Measurements from ENCODE around the gene KBTBD3. TPM values are rescaled to one million over a fixed set of nuclear protein-coding genes. Genes with fewer than 3 reads are reported as not detected.

Gene KBTBD3
- total RNA-seq, 2 experiments from 2014 or later: 6.5 to 10.3 TPM

DNA sequence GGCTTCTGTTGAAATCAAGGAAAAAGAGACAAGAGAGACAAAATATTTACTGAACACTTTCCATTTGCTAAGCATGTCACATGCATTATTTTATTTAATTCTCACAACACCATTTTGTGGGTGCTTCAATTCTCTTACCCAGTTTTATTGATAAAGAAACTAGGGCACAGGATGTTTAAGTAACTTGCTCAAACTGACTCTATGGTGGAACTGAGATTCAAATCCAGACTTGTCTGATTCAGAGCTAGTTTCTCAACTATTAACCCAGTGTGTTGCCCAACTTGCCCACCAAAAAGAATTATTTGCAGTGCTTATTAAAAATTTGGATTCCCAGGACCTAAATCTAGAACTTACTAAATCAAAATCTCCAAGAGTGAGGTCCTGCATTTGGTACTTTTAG is 33.6 kb downstream of the KBTBD3 start:
- H4K20me1 ChIP-seq (ENCODE audit: insufficient read depth, low read length): no peaks in the 10 kb centered on the region
- ChIA-PET CTCF (ENCODE audit: unreplicated experiment) (no interaction called here), POLR2A (interaction anchor here (0.6 to 0.9 kb wide), 2 partner anchors 19 to 988 kb away, joined by 3 read pairs; no protein-coding TSS in a partner anchor)
- H3K4me3 ChIP-seq (ENCODE audit: low read depth, low read length, poor library complexity, severe bottlenecking): no peak overlapping the region
- H3K79me2 ChIP-seq (ENCODE audit: insufficient read depth, low read depth, low read length): no peaks in the 10 kb centered on the region
- H3K4me2 ChIP-seq (ENCODE audit: low read length): no peak overlapping the region
- TF ChIP-seq, protein P1, sequence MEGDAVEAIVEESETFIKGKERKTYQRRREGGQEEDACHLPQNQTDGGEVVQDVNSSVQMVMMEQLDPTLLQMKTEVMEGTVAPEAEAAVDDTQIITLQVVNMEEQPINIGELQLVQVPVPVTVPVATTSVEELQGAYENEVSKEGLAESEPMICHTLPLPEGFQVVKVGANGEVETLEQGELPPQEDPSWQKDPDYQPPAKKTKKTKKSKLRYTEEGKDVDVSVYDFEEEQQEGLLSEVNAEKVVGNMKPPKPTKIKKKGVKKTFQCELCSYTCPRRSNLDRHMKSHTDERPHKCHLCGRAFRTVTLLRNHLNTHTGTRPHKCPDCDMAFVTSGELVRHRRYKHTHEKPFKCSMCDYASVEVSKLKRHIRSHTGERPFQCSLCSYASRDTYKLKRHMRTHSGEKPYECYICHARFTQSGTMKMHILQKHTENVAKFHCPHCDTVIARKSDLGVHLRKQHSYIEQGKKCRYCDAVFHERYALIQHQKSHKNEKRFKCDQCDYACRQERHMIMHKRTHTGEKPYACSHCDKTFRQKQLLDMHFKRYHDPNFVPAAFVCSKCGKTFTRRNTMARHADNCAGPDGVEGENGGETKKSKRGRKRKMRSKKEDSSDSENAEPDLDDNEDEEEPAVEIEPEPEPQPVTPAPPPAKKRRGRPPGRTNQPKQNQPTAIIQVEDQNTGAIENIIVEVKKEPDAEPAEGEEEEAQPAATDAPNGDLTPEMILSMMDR (conservative IDR thresholded peaks at IDR 0.05; ENCODE audit: low read length): no peak
- no peak for TF ChIP-seq EZH2phosphoT487 (IDR thresholded peaks at IDR 0.05; ENCODE audit: borderline replicate concordance, low read depth, low read length)
- no peak overlapping the region for H2AFZ ChIP-seq (ENCODE audit: low read length)
- no peak overlapping the region for H3K27ac ChIP-seq (ENCODE audit: low read depth, low read length, poor library complexity, severe bottlenecking)
- no peak for DNase-seq (ENCODE audit: low spot score)
- BruUV-seq (replicated peaks): no TSS peak
- intact Hi-C loops (cut with micrococcal nuclease; ENCODE audit: unreplicated experiment): no loop called here
- H3K9me2 ChIP-seq (ENCODE audit: insufficient read depth, low read length): no peaks in the 10 kb centered on the region
- no peaks in the 10 kb centered on the region for H3K9me3 ChIP-seq (ENCODE audit: low read length)
- no peaks in the 10 kb centered on the region for H3K36me3 ChIP-seq (ENCODE audit: insufficient read depth, low read length)
- H3K4me1 ChIP-seq (ENCODE audit: insufficient read depth, low read length, poor library complexity, severe bottlenecking): no peaks in the 10 kb centered on the region

DNA sequence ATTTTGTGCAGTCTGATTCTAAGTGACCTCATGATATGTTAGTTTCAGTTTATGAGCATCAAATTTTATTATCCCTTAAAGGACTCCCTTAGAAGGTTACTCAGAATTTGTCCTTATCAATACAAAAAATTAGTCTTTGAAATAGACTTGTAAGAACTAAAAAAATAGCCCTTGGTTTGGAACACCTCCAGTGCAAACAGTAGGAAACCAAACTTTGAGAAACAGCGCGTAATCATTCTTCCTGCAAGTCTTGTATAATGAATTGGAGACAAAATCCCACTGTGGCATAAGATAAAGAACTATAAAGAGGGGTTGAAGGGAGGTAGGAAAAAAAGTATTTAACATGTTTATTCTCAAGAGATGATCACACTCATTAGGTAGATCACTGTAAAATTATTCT is 44.3 kb downstream of the KBTBD3 start:
- no peaks in the 10 kb centered on the region for H3K79me2 ChIP-seq (ENCODE audit: insufficient read depth, low read depth, low read length)
- DNase-seq (ENCODE audit: low spot score): no peak
- POLR2A ChIA-PET: interaction anchor here (1.2 kb wide), 1 partner anchor 15 kb away, joined by 5 read pairs; no protein-coding TSS in a partner anchor
- H3K4me2 ChIP-seq (ENCODE audit: low read length): no peak overlapping the region
- no peaks in the 10 kb centered on the region for H3K4me1 ChIP-seq (ENCODE audit: insufficient read depth, low read length, poor library complexity, severe bottlenecking)
- no peaks in the 10 kb centered on the region for H3K9me3 ChIP-seq (ENCODE audit: low read length)
- TF ChIP-seq EZH2phosphoT487 (IDR thresholded peaks at IDR 0.05; ENCODE audit: borderline replicate concordance, low read depth, low read length): no peak
- TF ChIP-seq, protein P1 (conservative IDR thresholded peaks at IDR 0.05; ENCODE audit: low read length): no peak
- no TSS peak for BruUV-seq (replicated peaks)
- CTCF ChIA-PET (ENCODE audit: unreplicated experiment): no interaction called here
- no peaks in the 10 kb centered on the region for H3K36me3 ChIP-seq (ENCODE audit: insufficient read depth, low read length)
- intact Hi-C loops (cut with micrococcal nuclease; ENCODE audit: unreplicated experiment): no loop called here
- no peak overlapping the region for H2AFZ ChIP-seq (ENCODE audit: low read length)
- no peaks in the 10 kb centered on the region for H3K9me2 ChIP-seq (ENCODE audit: insufficient read depth, low read length)
- no peak overlapping the region for H3K4me3 ChIP-seq (ENCODE audit: low read depth, low read length, poor library complexity, severe bottlenecking)
- H4K20me1 ChIP-seq (ENCODE audit: insufficient read depth, low read length): no peaks in the 10 kb centered on the region
- no peak overlapping the region for H3K27ac ChIP-seq (ENCODE audit: low read depth, low read length, poor library complexity, severe bottlenecking)

DNA sequence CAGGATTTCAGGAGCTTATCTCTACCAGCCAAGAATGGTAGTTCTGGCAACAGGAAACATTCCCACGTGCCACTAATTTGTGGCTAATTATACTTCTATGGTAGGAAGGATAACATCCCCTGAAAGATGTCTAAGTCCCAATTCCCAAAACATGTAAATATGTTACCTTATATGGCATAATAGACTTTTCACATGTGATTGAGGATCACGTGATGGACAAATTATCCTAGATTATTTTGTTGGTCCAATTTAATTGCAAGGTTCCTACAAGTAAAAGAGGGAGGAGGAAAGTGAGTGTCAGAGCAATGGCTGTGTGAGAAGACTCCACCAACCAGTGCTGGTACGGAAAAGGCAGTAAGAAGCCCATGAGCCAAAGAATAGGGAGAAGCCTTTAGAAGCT is 45.2 kb downstream of the KBTBD3 start:
- H3K79me2 ChIP-seq (ENCODE audit: insufficient read depth, low read depth, low read length): no peaks in the 10 kb centered on the region
- no peaks in the 10 kb centered on the region for H3K9me3 ChIP-seq (ENCODE audit: low read length)
- H3K4me3 ChIP-seq (ENCODE audit: low read depth, low read length, poor library complexity, severe bottlenecking): no peak overlapping the region
- H4K20me1 ChIP-seq (ENCODE audit: insufficient read depth, low read length): no peaks in the 10 kb centered on the region
- no peak overlapping the region for H3K4me2 ChIP-seq (ENCODE audit: low read length)
- no peak overlapping the region for H2AFZ ChIP-seq (ENCODE audit: low read length)
- H3K36me3 ChIP-seq (ENCODE audit: insufficient read depth, low read length): no peaks in the 10 kb centered on the region
- ChIA-PET POLR2A (no interaction called here), CTCF (ENCODE audit: unreplicated experiment) (no interaction called here)
- intact Hi-C loops (cut with micrococcal nuclease; ENCODE audit: unreplicated experiment): no loop called here
- H3K4me1 ChIP-seq (ENCODE audit: insufficient read depth, low read length, poor library complexity, severe bottlenecking): no peaks in the 10 kb centered on the region
- TF ChIP-seq, protein P1 (conservative IDR thresholded peaks at IDR 0.05; ENCODE audit: low read length): no peak
- no peak for TF ChIP-seq EZH2phosphoT487 (IDR thresholded peaks at IDR 0.05; ENCODE audit: borderline replicate concordance, low read depth, low read length)
- no peaks in the 10 kb centered on the region for H3K9me2 ChIP-seq (ENCODE audit: insufficient read depth, low read length)
- no peak for DNase-seq (ENCODE audit: low spot score)
- no peak overlapping the region for H3K27ac ChIP-seq (ENCODE audit: low read depth, low read length, poor library complexity, severe bottlenecking)
- no TSS peak for BruUV-seq (replicated peaks)

Measured in OCI-LY7 (cell line).